Measurements from ENCODE around the gene PIK3R5.

- TF ChIP-seq, protein P1, sequence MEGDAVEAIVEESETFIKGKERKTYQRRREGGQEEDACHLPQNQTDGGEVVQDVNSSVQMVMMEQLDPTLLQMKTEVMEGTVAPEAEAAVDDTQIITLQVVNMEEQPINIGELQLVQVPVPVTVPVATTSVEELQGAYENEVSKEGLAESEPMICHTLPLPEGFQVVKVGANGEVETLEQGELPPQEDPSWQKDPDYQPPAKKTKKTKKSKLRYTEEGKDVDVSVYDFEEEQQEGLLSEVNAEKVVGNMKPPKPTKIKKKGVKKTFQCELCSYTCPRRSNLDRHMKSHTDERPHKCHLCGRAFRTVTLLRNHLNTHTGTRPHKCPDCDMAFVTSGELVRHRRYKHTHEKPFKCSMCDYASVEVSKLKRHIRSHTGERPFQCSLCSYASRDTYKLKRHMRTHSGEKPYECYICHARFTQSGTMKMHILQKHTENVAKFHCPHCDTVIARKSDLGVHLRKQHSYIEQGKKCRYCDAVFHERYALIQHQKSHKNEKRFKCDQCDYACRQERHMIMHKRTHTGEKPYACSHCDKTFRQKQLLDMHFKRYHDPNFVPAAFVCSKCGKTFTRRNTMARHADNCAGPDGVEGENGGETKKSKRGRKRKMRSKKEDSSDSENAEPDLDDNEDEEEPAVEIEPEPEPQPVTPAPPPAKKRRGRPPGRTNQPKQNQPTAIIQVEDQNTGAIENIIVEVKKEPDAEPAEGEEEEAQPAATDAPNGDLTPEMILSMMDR (IDR thresholded peaks at IDR 0.05) = no peak
- no peak for TF ChIP-seq POLR2A (IDR thresholded peaks at IDR 0.05)
Observed at GRCh38 chr17:8960325-8961140, 5.0 kb downstream of the PIK3R5 start.

Data from adrenal gland (tissue), 5 donors.